CD4-positive, alpha-beta T cell treated with Interleukin-17A for 1 hour (primary cell): ENCODE data around the gene EPRS1.

ENCODE experiments used
- DNase-seq: peaks from one replicate; pipeline ENCODE4 v3.0.0-alpha.2; 2020

The EPRS1 gene

GRCh38 chr1:220037810-220038209, 8.5 kb downstream of the EPRS1 start:
- DNase-seq, result peak; percentile 16

- no peak for DNase-seq
Observed at GRCh38 chr1:220032911-220033310, 13.4 kb downstream of the EPRS1 start.

DNA sequence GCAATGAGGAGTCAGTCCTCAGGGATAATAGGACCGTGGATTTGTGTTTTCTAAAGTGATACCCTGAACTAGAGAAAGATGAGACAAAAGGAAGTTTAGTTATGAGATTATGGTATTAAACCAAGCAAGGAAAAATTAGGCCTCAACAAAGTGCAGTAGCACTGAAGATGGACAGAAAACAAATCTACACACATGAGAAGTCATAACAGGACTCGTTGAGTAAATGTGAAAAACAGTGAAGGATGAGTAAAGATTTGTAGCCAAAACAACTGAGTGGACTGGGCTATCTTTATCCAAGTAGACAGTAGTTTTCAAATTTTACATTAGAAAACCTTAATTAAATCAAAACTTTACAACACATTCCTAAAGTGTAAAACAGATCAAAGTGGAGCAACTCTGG, 15.0 kb downstream of the EPRS1 start:
- DNase-seq, result no peak

- no peak for DNase-seq
Observed at GRCh38 chr1:220028346-220028895, 17.9 kb downstream of the EPRS1 start.

GRCh38 chr1:220019071-220019470, 27.2 kb downstream of the EPRS1 start:
- DNase-seq, result no peak

- no peak for DNase-seq
Observed at GRCh38 chr1:220013497-220013896, 32.8 kb downstream of the EPRS1 start.

DNA sequence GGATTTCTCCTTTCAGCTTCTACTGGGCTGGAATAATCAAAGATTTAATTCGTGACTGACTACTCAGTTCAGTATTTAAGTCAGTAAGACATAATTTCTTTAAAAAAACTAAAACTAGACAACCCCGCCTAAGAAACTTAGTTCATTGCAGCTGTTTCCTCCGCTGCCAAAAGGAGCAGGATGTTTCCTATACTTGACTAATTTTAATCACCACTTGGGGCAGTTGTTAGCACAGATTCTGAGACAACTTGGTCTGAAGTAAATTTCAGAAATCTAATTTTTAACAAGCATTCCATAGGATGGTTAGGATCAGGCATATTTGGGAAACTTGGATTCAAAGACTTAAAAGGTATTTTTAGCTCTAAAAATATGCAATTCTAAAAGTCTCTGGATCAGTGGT, 34.0 kb downstream of the EPRS1 start:
- no peak for DNase-seq

- DNase-seq, result no peak
Observed at GRCh38 chr1:220011620-220012019, 34.7 kb downstream of the EPRS1 start.

DNA sequence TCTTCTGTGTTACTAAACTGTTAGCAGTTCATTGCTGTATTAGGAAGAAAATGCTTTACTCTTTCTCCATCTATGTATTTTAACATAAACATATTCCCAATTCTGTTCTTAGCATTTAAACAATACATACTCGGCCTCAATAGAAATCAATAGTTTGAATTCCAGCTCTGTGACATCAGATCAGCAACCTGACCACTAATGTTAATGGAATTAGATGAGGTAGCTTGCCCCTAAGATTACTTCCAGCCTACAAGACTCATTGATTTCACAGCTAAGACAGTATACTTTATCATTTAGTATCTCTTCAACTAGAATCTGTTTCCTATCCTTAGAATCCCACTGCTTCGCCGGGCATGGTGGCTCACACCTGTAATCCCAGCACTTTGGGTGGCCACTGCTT, 38.9 kb downstream of the EPRS1 start:
- no peak for DNase-seq

GRCh38 chr1:220005489-220005888, 40.8 kb downstream of the EPRS1 start:
- no peak for DNase-seq

DNA sequence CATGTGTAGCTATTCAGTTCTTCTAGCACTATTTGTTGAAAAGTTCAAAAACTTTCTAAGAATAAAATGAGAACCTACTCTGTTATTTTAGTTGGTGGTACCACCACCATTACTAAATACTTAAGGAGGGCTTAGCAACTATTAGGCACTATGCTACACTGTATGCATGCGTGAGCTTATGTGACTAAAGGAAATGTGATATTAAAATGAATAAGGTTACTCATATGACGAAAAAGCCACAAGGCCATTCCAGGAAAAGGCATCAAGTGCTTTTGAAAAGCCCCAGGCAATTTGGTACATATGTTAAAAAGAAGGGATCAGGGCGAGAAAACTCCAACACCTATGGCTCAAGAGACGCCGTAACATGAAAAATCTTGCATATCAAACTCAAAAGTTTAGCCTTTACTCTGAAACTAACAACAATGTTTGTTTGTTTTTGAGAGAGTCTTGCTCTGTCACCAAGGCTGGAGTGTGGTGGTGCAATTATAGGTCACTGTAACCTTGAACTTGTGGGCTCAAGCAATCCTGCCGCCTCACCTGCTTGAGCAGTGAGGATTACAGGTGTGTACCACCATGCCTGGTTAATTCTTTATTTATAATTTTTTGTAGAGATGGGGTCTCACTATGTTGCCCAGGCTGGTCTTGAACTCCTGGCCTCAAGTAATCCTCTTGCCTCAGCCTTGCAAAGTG, 42.5 kb downstream of the EPRS1 start:
- no peak for DNase-seq

DNA sequence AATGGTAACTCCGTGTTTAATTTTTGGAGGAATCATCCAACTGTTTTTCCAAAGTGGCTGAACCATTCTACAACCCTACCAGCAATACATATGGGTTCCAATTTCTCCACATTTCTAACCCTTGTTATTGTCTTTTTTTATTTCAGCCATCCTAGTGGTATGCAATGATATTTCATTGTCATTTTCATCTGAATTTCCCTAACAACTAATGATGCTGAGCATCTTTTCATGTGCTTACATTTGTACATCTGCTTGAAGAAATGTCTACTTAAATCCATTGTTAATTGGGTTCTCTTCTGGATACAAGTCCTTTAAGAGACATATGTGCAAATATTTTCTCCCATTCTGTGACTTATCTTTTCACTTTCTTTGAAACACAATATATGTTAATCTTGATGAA, 43.3 kb downstream of the EPRS1 start:
- no peak for DNase-seq

DNA sequence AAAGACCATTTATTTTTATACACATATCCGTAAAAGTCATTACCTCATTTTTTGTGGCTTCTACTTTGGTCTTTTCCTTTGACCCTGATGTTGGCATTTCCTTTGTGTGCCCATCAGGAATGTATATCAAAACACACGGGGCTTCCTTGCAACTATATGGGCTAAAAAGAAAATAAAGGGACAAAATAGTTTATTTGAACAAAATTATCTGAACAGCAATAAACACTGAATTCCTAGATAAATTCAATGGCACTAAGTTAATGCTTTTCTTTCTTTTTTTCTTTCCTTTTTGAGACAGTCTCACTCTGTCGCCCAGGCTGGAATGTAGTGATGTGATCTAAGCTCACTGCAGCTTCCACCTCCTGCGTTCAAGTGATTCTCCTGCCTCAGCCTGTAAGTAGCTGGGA, 45.2 kb downstream of the EPRS1 start:
- no peak for DNase-seq

DNA sequence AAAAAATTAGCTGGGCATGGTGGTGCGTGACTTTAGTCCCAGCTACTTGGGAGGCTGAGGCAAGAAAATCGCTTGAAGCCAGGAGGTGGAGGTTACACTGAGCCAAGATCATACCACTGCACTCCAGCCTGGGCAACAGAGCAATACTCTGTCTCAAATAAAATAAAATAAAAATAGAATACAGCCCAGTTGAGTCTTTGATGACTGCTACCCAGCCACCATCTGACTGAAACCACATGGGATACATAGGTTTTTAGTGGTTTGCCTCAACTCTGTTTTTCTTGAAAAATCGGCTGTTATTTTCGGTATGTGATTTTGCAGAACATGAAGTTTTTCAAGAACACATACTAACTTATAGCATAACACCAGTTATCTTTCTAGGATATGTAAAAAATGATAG, 46.5 kb downstream of the EPRS1 start:
- no peak for DNase-seq
